NCI-H2196 (cell line): Measurements from ENCODE around the gene MRPL53.

ENCODE experiments used
- DNase-seq: peaks from one replicate; lab custom pipeline; 2025; ENCODE audit not compliant: unreplicated experiment; lab: John Stamatoyannopoulos, UW

Gene MRPL53

DNA sequence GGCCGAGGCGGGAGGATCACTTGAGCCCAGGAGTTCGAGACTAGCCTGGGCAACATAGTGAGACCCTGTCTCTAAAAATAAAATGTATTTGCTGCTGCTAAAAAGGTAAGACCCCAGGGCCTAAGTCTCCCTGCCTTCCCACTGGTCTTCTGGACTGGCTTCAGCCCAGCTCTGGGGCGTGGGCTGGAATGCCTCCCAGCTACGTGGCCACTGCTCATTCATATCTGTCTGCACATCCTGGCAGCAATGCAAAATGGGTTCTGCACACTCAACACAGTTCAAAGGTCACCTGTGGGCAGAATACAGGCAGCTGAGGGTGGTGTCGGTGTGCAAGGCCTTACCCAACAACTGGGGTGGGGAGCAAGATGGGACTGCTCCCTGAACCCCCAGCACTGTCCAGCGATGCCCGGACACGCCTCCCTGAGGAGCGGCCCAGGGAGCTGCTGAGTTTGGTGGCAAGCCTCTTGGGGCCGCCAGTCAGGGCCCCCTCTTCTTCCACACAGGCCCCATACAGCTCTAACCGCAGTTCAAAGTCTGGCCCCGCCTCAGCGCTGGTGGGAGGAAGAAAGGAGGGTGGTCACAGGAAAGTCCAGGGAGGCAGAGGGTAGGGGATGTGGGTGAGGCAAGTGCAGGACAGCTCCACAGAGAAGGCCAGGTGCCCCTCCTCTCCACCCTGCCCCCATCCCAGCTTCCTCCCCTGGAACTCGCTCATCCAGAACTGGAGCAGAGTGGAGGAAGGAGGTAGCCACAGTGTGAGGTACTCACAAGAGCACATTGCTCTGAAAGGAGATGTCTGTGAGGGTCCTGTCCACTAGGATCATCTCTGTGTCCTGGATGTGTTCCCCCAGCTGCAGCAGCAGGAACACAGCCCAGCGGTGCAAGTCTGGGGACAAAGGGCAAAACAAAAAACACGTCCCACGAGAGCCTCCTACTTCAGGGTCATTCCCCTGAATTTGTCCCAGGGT lies 42.7 kb downstream of the MRPL53 start:
- no peak for DNase-seq

DNA sequence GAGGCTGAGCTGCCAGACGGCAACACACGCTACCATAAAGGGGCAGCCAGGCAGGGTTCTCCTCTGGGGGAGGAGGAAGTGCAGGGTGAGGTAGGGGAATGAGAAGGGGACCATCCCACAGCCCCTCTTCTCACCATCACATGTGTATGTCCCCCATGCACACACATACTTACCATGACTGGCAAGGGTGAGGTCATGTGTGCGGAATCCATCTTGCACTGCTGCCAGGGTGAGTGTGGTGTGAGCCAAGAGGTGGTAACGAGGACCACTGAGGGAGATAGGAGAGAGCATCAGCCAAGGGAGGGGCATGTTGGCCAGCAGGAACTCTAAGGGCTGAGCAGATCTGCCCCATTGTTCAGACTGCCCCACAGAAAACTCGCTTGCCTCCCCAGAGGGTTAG lies 43.8 kb downstream of the MRPL53 start:
- DNase-seq, result no peak

GRCh38 chr2:74427551-74427950 lies 44.9 kb downstream of the MRPL53 start:
- no peak for DNase-seq

- DNase-seq, result no peak
Observed at GRCh38 chr2:74426181-74426758, 46.2 kb downstream of the MRPL53 start.

DNA sequence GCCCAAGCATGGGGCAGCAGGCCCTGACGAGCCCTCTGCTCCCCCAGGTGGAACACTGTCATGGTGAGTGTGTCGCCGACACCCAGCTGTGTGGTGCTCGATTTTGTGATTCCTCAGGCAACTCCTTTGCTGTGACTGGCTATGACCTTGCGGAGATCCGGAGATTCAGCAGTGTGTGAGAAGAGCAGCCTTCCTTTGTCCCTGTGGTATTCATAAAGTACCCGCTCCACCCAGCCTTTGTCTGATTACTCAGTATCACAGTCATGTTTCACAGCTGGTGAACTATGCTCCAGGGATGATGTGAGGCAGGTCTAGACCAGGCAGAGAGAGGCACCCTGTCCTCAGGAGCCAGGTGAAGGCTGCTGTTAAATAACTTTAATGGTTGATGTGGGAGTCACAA lies 47.0 kb downstream of the MRPL53 start:
- DNase-seq, result no peak

DNA sequence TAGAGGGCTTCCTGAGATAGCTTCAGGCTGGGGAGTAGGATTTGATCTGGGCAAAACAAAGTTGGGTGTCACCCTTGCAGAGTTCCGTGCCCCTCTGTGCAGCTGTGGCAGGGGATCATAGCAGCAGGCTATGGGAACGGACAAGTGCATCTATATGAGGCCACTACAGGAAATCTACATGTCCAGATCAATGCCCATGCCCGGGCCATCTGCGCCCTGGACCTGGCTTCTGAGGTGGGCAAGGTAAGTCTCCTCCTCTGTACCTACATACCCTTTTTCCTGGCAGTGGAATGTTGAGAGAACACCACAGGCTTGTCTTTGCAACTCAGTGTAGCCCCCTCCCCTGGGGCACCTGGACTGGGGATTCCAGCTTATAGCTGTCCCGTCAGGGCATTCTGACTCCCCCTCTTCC lies 47.5 kb downstream of the MRPL53 start:
- no peak for DNase-seq

DNA sequence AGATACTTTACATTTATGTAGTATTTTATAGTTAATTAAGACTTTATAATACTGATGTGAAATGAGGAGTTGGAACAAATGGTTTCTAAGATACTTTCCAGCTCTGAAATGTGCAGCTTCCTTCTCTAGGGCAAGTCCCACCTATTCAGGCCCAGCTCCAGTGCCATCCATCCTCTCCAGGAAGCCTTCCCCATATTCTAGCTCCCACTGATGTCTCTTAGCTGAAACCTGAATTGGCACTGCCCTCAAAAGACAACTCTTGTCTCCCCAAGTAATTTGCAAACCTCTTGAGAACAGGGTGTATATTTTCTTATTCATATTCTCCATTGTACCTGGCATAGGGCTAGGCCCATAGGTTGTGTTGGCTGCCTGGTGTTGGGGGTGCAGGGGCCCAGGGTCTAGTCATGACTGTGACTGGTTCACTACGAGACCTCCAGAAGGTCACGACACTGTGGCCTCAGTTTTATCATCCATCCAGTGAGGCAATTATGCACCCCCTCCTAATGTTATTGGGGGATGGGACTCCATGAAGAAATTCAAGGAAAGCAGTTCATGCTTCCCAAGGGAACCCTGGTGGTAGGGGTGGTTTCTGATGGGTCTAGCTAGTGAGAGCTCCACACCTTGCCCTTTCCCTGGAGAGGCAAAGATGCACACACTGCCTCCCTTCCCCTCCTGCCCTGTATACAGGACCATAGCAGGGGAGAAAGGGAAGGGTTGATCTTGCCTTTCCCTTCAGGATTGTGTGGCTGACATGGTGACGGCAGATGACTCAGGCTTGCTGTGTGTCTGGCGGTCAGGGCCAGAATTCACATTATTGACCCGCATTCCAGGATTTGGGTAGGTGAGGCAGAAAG lies 48.1 kb downstream of the MRPL53 start:
- no peak for DNase-seq

DNA sequence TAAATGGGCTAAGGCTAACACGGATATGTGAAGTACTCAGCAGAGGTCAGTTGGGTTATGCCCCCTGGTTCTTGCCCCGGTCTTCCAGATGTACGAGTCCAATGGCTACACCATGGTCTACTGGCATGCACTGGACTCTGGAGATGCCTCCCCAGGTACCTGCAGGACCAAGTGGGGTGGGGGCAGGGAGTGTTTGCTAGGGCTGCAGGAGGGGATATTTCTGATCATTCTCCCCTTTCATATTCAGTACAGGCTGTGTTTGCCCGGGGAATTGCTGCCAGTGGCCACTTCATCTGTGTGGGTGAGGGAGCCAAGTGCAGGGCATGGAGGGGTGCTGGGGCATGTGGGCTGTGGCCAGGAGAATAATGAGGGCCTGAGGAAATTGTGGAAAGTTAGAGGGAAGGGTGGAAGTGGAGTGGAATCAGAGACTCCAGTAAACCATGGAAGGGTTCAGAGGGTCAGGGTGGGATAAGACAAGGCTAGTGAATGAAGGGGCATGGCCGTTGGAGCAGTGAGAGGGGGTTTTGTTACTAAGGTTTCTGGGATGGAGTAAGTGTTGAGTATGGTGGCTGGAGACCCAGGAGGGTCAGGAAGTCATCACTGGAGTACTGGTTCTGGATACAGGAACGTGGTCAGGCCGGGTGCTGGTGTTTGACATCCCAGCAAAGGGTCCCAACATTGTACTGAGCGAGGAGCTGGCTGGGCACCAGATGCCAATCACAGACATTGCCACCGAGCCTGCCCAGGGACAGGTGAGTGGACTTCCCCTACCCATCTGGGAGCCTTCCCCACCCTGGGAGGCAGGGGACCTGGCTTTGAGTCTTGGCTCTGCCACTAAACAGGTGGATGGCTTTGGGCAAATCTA lies 49.0 kb downstream of the MRPL53 start:
- DNase-seq, result no peak
